ENCODE measurements around the gene SYCE1. TPM values are rescaled to one million over a fixed set of nuclear protein-coding genes. Genes with fewer than 3 reads are reported as not detected.
"Not testable (repeated sequence)": the region's sequence is repeated elsewhere in the genome, so short reads cannot be mapped to it uniquely, and the experiment has no call there.

Gene SYCE1
- total RNA-seq, 1 experiment from 2014 or later: not detected

- in situ Hi-C loops (cut with HindIII; ENCODE audit: low sequenced_read_pairs): no loop called here
- DNase-seq (ENCODE audit: low spot score): no peak
These were observed 1.7 kb upstream of the SYCE1 start for GRCh38 chr10:133567119-133567518.

- in situ Hi-C loops (cut with HindIII; ENCODE audit: low sequenced_read_pairs): no loop called here
- DNase-seq (ENCODE audit: low spot score): no peak
These were observed 567 bp downstream of the SYCE1 start for GRCh38 chr10:133564816-133565215.

- in situ Hi-C loops (cut with HindIII; ENCODE audit: low sequenced_read_pairs): no loop called here
- no peak for DNase-seq (ENCODE audit: low spot score)
These were observed 6.2 kb downstream of the SYCE1 start for GRCh38 chr10:133559216-133559615.

- no peak for DNase-seq (ENCODE audit: low spot score)
- in situ Hi-C loops (cut with HindIII; ENCODE audit: low sequenced_read_pairs): no loop called here
These were observed 8.0 kb downstream of the SYCE1 start for GRCh38 chr10:133557381-133557780.

- in situ Hi-C loops (cut with HindIII; ENCODE audit: low sequenced_read_pairs): no loop called here
- DNase-seq (ENCODE audit: low spot score): no peak
These were observed 9.9 kb downstream of the SYCE1 start for GRCh38 chr10:133555521-133555920.

- no peak for DNase-seq (ENCODE audit: low spot score)
- in situ Hi-C loops (cut with HindIII; ENCODE audit: low sequenced_read_pairs): no loop called here
These were observed 10.8 kb downstream of the SYCE1 start for GRCh38 chr10:133554600-133554999.

- DNase-seq (ENCODE audit: low spot score): no peak
- in situ Hi-C loops (cut with HindIII; ENCODE audit: low sequenced_read_pairs): no loop called here
These were observed 20.9 kb downstream of the SYCE1 start for GRCh38 chr10:133544506-133544905.

- DNase-seq (ENCODE audit: low spot score); in situ Hi-C loops (cut with HindIII; ENCODE audit: low sequenced_read_pairs): not testable (repeated sequence)
These were observed 23.9 kb downstream of the SYCE1 start for GRCh38 chr10:133541441-133541975.

GRCh38 chr10:133537546-133538545, 27.5 kb downstream of the SYCE1 start:
- in situ Hi-C loops (cut with HindIII; ENCODE audit: low sequenced_read_pairs): no loop called here
- no peak for DNase-seq (ENCODE audit: low spot score)

- in situ Hi-C loops (cut with HindIII; ENCODE audit: low sequenced_read_pairs): no loop called here
- no peak for DNase-seq (ENCODE audit: low spot score)
These were observed 29.2 kb downstream of the SYCE1 start for GRCh38 chr10:133536198-133536597.

- no peak for DNase-seq (ENCODE audit: low spot score)
- in situ Hi-C loops (cut with HindIII; ENCODE audit: low sequenced_read_pairs): no loop called here
These were observed 31.0 kb downstream of the SYCE1 start for GRCh38 chr10:133534417-133534816.

GRCh38 chr10:133532871-133533270, 32.5 kb downstream of the SYCE1 start:
- in situ Hi-C loops (cut with HindIII; ENCODE audit: low sequenced_read_pairs): no loop called here
- DNase-seq (ENCODE audit: low spot score): no peak

GRCh38 chr10:133530506-133530905, 34.9 kb downstream of the SYCE1 start:
- in situ Hi-C loops (cut with HindIII; ENCODE audit: low sequenced_read_pairs): no loop called here
- DNase-seq (ENCODE audit: low spot score): no peak

- in situ Hi-C loops (cut with HindIII; ENCODE audit: low sequenced_read_pairs): no loop called here
- peak; percentile 8 for DNase-seq (ENCODE audit: low spot score)
These were observed 35.8 kb downstream of the SYCE1 start for GRCh38 chr10:133529576-133529946.

GRCh38 chr10:133528845-133529575, 36.4 kb downstream of the SYCE1 start:
- peak; percentile 78 for DNase-seq (ENCODE audit: low spot score)
- in situ Hi-C loops (cut with HindIII; ENCODE audit: low sequenced_read_pairs): no loop called here

- in situ Hi-C loops (cut with HindIII; ENCODE audit: low sequenced_read_pairs): no loop called here
- DNase-seq (ENCODE audit: low spot score): peak; percentile 59
These were observed 37.0 kb downstream of the SYCE1 start for GRCh38 chr10:133528296-133528844.

- in situ Hi-C loops (cut with HindIII; ENCODE audit: low sequenced_read_pairs): no loop called here
- DNase-seq (ENCODE audit: low spot score): peak; percentile 58
These were observed 37.6 kb downstream of the SYCE1 start for GRCh38 chr10:133527771-133528271.

- peak; percentile 18 for DNase-seq (ENCODE audit: low spot score)
- in situ Hi-C loops (cut with HindIII; ENCODE audit: low sequenced_read_pairs): no loop called here
These were observed 38.3 kb downstream of the SYCE1 start, which contains the start of gene CYP2E1 for GRCh38 chr10:133526957-133527588. TSS of gene CYP2E1 (plus strand) at chr10:133527363. CDS start at chr10:133527396, 33 bp downstream.

GRCh38 chr10:133525444-133525843, 39.9 kb downstream of the SYCE1 start:
- in situ Hi-C loops (cut with HindIII; ENCODE audit: low sequenced_read_pairs): no loop called here
- no peak for DNase-seq (ENCODE audit: low spot score)

All from G401 (cell line).